GM04503 (cell line): Measurements from ENCODE around the gene ASTN2.

Experiments
- DNase-seq: peaks from one replicate; pipeline ENCODE4 v3.0.0-alpha.2; 2012; ENCODE audit warnings: low read depth

ASTN2 gene

GRCh38 chr9:116414374-116414773 is 1000.5 kb downstream of the ASTN2 start:
- no peak for DNase-seq

GRCh38 chr9:116411506-116411905 is 1003.4 kb downstream of the ASTN2 start:
- no peak for DNase-seq

- no peak for DNase-seq
Measured at GRCh38 chr9:116409638-116410037, 1005.2 kb downstream of the ASTN2 start.

- no peak for DNase-seq
Measured at GRCh38 chr9:116409129-116409528, 1005.7 kb downstream of the ASTN2 start.

GRCh38 chr9:116406469-116406868 is 1008.4 kb downstream of the ASTN2 start:
- DNase-seq = no peak

GRCh38 chr9:116405321-116405720 is 1009.5 kb downstream of the ASTN2 start:
- DNase-seq = no peak

GRCh38 chr9:116404228-116404627 is 1010.6 kb downstream of the ASTN2 start:
- DNase-seq = no peak

GRCh38 chr9:116403171-116403570 is 1011.7 kb downstream of the ASTN2 start:
- no peak for DNase-seq

GRCh38 chr9:116395699-116396037 is 1019.2 kb downstream of the ASTN2 start:
- DNase-seq = no peak

GRCh38 chr9:116394894-116395698 is 1019.8 kb downstream of the ASTN2 start:
- DNase-seq = no peak

- DNase-seq = no peak
Measured at GRCh38 chr9:116394070-116394469, 1020.8 kb downstream of the ASTN2 start.

- DNase-seq = no peak
Measured at GRCh38 chr9:116393198-116393597, 1021.7 kb downstream of the ASTN2 start.

GRCh38 chr9:116391306-116391900 is 1023.5 kb downstream of the ASTN2 start:
- DNase-seq = peak; percentile 46

- DNase-seq = no peak
Measured at GRCh38 chr9:116390303-116391228, 1024.3 kb downstream of the ASTN2 start.

GRCh38 chr9:116389541-116390302 is 1025.1 kb downstream of the ASTN2 start:
- DNase-seq = no peak

- no peak for DNase-seq
Measured at GRCh38 chr9:116387934-116388698, 1026.7 kb downstream of the ASTN2 start.

- DNase-seq = no peak
Measured at GRCh38 chr9:116383936-116384335, 1030.9 kb downstream of the ASTN2 start.

GRCh38 chr9:116383133-116383532 is 1031.7 kb downstream of the ASTN2 start:
- no peak for DNase-seq

- no peak for DNase-seq
Measured at GRCh38 chr9:116382053-116382452, 1032.8 kb downstream of the ASTN2 start.

- DNase-seq = no peak
Measured at GRCh38 chr9:116381350-116381749, 1033.5 kb downstream of the ASTN2 start.

GRCh38 chr9:116380496-116380995 is 1034.3 kb downstream of the ASTN2 start:
- DNase-seq = no peak
